ENCODE measurements around the gene TM6SF1. TPM values are rescaled to one million over a fixed set of nuclear protein-coding genes. Genes with fewer than 3 reads are reported as not detected.
"Not testable (repeated sequence)": the region's sequence is repeated elsewhere in the genome, so short reads cannot be mapped to it uniquely, and the experiment has no call there.

The TM6SF1 gene
- total and polyA plus RNA-seq, 9 of the 15 experiments (the other 6 are each of a cell fraction or from before 2014, with no cell fraction given) = 1.0 to 5.6 (median 3.5) TPM

- ATAC-seq = peak; percentile 71
- H3K9ac ChIP-seq (ENCODE audit: insufficient read depth in 1 of 2, low read depth in 2 of 2, low read length in 2 of 2); H4K20me1 ChIP-seq (replicated peaks; ENCODE audit: control insufficient read depth, insufficient read depth, low read length); H3K4me2 ChIP-seq (ENCODE audit: insufficient read depth, low read length); intact Hi-C loops (cut with micrococcal nuclease); in situ Hi-C loops (cut with MboI); BruUV-seq (replicated peaks); CTCF ChIA-PET (ENCODE audit: low intra/inter-chr PET ratio); H3K36me3 ChIP-seq (ENCODE audit: control insufficient read depth, insufficient read depth, low read length); H2AFZ ChIP-seq (ENCODE audit: low read depth, low read length); H3K9me1 ChIP-seq (ENCODE audit: control insufficient read depth, insufficient read depth, low read length); POLR2A ChIA-PET; H3K79me2 ChIP-seq (ENCODE audit: control insufficient read depth, insufficient read depth, low read length); H3K27me3 ChIP-seq (ENCODE audit: control insufficient read depth in 2 of 2, insufficient read depth in 2 of 2, low read length in 2 of 2); FAIRE-seq; H3K27ac ChIP-seq (ENCODE audit: extremely low read depth, low read depth, low read length); H3K9me3 ChIP-seq (replicated peaks; ENCODE audit: control insufficient read depth, insufficient read depth, low read depth, low read length); H3K4me3 ChIP-seq; DNase-seq (ENCODE audit: extremely low read depth in 1 of 4, low spot score in 3 of 4): not testable (repeated sequence)
- peaks cover 5 to 16% of the 10 kb centered on the region in 2 experiments for H3K4me1 ChIP-seq (replicated peaks in 1 of 2; ENCODE audit: control insufficient read depth in 2 of 2, insufficient read depth in 2 of 2, low read length in 2 of 2)
- TF ChIP-seq RAD21 (CRISPR knock-in tag; conservative IDR thresholded peaks at IDR 0.05 in 1 of 2, IDR thresholded peaks at IDR 0.05 in 1 of 2) = peak in 1 of 2 experiments; percentile 19; a peak in 1 of 4 replicates
- peak; percentile 31 to 42 (median 34); a peak in 3 of 6 replicates for TF ChIP-seq CTCF (IDR thresholded peaks at IDR 0.05 in 2 of 3, conservative IDR thresholded peaks at IDR 0.05 in 1 of 3; ENCODE audit: insufficient read depth in 2 of 3, low read depth in 1 of 3, low read length in 3 of 3)
- TF ChIP-seq YY1 (IDR thresholded peaks at IDR 0.05; ENCODE audit: borderline replicate concordance in 1 of 3, control insufficient read depth in 1 of 3, extremely low read depth in 1 of 3, insufficient read depth in 3 of 3, insufficient read length in 1 of 3, insufficient replicate concordance in 2 of 3, low read depth in 1 of 3, low read length in 2 of 3) = peak in 1 of 3 experiments; percentile 39
- WGBS (ENCODE audit: insufficient coverage, low coverage, missing lambda C conversion rate) = 73% methylated on average over 3 of the region's 3 CpGs
Measured at GRCh38 chr15:83085461-83085860, 22.0 kb upstream of the TM6SF1 start.

Measured in K562 (cell line).